ENCODE measurements around the gene EGFL7. TPM values are rescaled to one million over a fixed set of nuclear protein-coding genes. Genes with fewer than 3 reads are reported as not detected.

Gene EGFL7
- total RNA-seq, 1 experiment from 2014 or later = 79.5 TPM

DNA sequence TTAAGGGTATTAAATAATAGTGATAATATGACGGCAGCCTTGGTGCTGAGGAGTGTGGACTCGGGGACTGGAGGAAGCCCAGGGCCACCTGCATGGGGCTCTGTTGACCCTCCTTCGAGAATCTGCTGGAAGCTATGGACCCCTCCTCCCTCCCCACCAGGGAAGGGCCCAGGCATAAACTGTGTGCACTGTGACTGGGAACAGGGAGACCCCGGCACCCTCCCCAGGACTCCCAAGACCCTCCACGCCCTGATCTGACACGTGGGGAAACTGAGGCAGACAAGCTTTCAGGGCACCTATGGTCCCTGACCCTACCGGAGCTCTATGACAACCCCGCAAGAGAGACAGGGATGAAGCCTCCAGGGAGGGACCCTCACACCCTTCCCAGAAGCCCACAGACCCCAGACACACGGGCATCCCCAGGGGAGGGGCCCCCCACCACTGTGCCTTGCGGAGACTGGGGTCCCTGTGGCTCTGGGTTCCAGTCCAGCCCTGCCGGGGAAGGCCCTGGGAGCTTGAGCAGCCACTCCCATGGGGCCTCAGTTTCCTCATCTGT is 6.5 kb upstream of the EGFL7 start:
- H3K4me1 ChIP-seq (ENCODE audit: insufficient read depth, low read length, poor library complexity, severe bottlenecking) = peaks cover 14% of the 10 kb centered on the region
- DNase-seq (ENCODE audit: low spot score) = no peak
- H3K4me3 ChIP-seq (ENCODE audit: low read depth, low read length, poor library complexity, severe bottlenecking) = no peak overlapping the region
- BruUV-seq (replicated peaks) = no TSS peak
- H3K27ac ChIP-seq (ENCODE audit: low read depth, low read length, poor library complexity, severe bottlenecking) = peak overlapping the region; percentile 88
- no peaks in the 10 kb centered on the region for H3K27me3 ChIP-seq (replicated peaks; ENCODE audit: insufficient read depth, low read depth, low read length, poor library complexity)
- ChIA-PET CTCF (interaction anchor here (1.0 kb wide), 1 partner anchor 8 kb away, joined by 3 read pairs; no protein-coding TSS in a partner anchor), POLR2A (ENCODE audit: low non-redundant PET) (no interaction called here)
- TF ChIP-seq, protein P1, sequence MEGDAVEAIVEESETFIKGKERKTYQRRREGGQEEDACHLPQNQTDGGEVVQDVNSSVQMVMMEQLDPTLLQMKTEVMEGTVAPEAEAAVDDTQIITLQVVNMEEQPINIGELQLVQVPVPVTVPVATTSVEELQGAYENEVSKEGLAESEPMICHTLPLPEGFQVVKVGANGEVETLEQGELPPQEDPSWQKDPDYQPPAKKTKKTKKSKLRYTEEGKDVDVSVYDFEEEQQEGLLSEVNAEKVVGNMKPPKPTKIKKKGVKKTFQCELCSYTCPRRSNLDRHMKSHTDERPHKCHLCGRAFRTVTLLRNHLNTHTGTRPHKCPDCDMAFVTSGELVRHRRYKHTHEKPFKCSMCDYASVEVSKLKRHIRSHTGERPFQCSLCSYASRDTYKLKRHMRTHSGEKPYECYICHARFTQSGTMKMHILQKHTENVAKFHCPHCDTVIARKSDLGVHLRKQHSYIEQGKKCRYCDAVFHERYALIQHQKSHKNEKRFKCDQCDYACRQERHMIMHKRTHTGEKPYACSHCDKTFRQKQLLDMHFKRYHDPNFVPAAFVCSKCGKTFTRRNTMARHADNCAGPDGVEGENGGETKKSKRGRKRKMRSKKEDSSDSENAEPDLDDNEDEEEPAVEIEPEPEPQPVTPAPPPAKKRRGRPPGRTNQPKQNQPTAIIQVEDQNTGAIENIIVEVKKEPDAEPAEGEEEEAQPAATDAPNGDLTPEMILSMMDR (conservative IDR thresholded peaks at IDR 0.05; ENCODE audit: low read depth, low read length) = no peak
- TF ChIP-seq EZH2 (IDR thresholded peaks at IDR 0.05; ENCODE audit: borderline replicate concordance, low read depth, low read length, poor library complexity, severe bottlenecking) = no peak
- intact Hi-C loops (cut with micrococcal nuclease; ENCODE audit: unreplicated experiment) = no loop called here
- H3K9me3 ChIP-seq (ENCODE audit: low read depth, low read length, poor library complexity, severe bottlenecking) = no peaks in the 10 kb centered on the region
- no peaks in the 10 kb centered on the region for H3K36me3 ChIP-seq (ENCODE audit: insufficient read depth, low read length, poor library complexity, severe bottlenecking)

DNA sequence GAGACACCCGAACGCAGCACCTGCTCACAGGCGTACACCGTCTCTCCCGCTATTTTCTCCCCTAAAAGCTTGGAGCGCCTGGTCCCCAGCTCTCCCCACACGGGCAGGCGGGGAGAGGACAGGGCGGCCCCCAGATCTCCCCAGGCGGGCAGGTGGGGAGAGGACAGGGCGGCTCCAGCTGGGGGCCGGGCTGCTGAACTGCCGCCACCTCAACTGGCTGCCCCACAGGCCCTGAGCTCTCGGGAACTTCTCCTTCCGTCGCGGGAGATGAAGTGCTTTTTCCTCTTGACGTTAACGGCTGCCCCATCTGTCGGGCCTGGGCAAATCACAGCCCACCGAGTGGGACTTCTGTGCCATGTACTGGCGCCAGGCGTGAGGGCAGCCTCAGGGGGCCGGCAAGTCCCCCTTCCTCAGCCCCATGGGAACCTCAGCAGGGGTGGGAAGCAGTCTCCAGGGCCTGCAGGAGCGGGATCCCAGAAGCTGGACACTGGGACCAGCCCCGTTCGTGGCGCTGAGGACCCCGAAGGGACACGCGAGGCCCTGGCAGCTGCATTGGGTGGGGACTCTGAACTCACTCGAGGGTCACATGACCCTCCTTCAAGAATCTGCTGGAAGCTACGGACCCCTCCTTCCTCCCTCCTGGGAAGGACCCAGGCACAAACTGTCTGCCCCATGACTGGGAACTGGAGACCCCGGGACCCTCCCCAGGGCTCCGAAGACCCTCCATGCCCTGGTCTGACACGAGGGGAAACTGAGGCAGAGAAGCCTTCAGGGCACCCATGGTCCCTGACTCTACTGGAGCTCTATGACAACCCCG is 5.7 kb upstream of the EGFL7 start:
- ChIA-PET CTCF (interaction anchor here (1.0 kb wide), 1 partner anchor 7 kb away, joined by 3 read pairs; no protein-coding TSS in a partner anchor), POLR2A (ENCODE audit: low non-redundant PET) (no interaction called here)
- no peaks in the 10 kb centered on the region for H3K27me3 ChIP-seq (replicated peaks; ENCODE audit: insufficient read depth, low read depth, low read length, poor library complexity)
- intact Hi-C loops (cut with micrococcal nuclease; ENCODE audit: unreplicated experiment) = no loop called here
- TF ChIP-seq, protein P1 (conservative IDR thresholded peaks at IDR 0.05; ENCODE audit: low read depth, low read length) = no peak
- TF ChIP-seq EZH2 (IDR thresholded peaks at IDR 0.05; ENCODE audit: borderline replicate concordance, low read depth, low read length, poor library complexity, severe bottlenecking) = no peak
- H3K9me3 ChIP-seq (ENCODE audit: low read depth, low read length, poor library complexity, severe bottlenecking) = no peaks in the 10 kb centered on the region
- no TSS peak for BruUV-seq (replicated peaks)
- peaks cover 14% of the 10 kb centered on the region for H3K4me1 ChIP-seq (ENCODE audit: insufficient read depth, low read length, poor library complexity, severe bottlenecking)
- no peak overlapping the region for H3K4me3 ChIP-seq (ENCODE audit: low read depth, low read length, poor library complexity, severe bottlenecking)
- no peaks in the 10 kb centered on the region for H3K36me3 ChIP-seq (ENCODE audit: insufficient read depth, low read length, poor library complexity, severe bottlenecking)
- peak overlapping the region; percentile 88 for H3K27ac ChIP-seq (ENCODE audit: low read depth, low read length, poor library complexity, severe bottlenecking)
- no peak for DNase-seq (ENCODE audit: low spot score)

DNA sequence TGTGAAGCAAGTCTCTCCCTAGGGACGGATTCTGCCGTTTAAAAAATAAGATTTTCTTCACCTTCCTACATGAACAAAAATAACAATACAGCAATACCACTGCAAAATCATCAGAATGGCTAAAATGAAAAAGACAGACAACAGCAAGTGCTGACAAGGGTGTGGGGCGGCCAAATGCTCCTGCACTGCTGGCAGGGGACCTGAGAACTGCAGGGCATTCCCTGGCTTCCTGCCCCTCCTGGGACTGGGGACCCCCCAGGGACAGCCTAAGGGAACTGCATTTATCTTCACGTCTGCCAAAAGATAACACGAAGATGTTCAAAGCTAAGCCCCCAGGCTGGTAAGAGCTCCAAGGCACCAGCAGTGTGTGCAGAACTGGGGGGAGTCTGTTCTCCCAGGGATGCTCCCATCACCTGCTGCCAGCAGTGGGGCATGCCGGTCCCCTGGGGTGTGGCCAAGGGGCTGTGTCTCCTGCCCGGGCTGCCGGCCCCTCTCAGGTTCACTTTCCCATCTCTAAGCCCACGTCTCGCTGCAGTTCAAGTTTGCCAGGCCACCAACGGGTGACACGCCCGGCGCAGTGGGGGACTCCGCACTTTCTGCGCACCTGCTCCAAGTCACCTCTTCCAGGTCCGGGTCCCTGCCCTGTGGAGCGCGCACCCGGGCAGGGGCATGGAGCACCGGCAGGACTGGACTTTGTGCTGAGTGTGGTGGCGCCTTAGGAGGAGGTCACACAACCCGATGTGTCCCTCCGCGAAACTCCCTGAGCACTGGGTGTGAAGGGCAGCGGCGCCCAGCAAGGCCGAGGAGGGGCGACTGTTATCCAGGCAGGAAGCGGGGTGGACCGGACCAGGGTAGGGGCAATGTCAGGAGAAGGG is 4.5 kb upstream of the EGFL7 start:
- Histone ChIP-seq H3K9me3 (ENCODE audit: low read depth, low read length, poor library complexity, severe bottlenecking) (no peaks in the 10 kb centered on the region), H3K36me3 (ENCODE audit: insufficient read depth, low read length, poor library complexity, severe bottlenecking) (no peaks in the 10 kb centered on the region), H3K4me1 (ENCODE audit: insufficient read depth, low read length, poor library complexity, severe bottlenecking) (peaks cover 14% of the 10 kb centered on the region), H3K4me3 (ENCODE audit: low read depth, low read length, poor library complexity, severe bottlenecking) (no peak overlapping the region), H3K27me3 (replicated peaks; ENCODE audit: insufficient read depth, low read depth, low read length, poor library complexity) (no peaks in the 10 kb centered on the region), H3K27ac (ENCODE audit: low read depth, low read length, poor library complexity, severe bottlenecking) (no peak overlapping the region)
- TF ChIP-seq, protein P1 (conservative IDR thresholded peaks at IDR 0.05; ENCODE audit: low read depth, low read length) = no peak
- TF ChIP-seq EZH2 (IDR thresholded peaks at IDR 0.05; ENCODE audit: borderline replicate concordance, low read depth, low read length, poor library complexity, severe bottlenecking) = no peak
- ChIA-PET POLR2A (ENCODE audit: low non-redundant PET) (interaction anchor here (0.6 kb wide), 1 partner anchor 29 kb away, joined by 3 read pairs; no protein-coding TSS in a partner anchor), CTCF (no interaction called here)
- no peak for DNase-seq (ENCODE audit: low spot score)
- intact Hi-C loops (cut with micrococcal nuclease; ENCODE audit: unreplicated experiment) = no loop called here
- no TSS peak for BruUV-seq (replicated peaks)
